ENCODE data around the gene ADGRG3.
"Not testable (repeated sequence)": the region's sequence is repeated elsewhere in the genome, so short reads cannot be mapped to it uniquely, and the experiment has no call there.

Gene ADGRG3

DNA sequence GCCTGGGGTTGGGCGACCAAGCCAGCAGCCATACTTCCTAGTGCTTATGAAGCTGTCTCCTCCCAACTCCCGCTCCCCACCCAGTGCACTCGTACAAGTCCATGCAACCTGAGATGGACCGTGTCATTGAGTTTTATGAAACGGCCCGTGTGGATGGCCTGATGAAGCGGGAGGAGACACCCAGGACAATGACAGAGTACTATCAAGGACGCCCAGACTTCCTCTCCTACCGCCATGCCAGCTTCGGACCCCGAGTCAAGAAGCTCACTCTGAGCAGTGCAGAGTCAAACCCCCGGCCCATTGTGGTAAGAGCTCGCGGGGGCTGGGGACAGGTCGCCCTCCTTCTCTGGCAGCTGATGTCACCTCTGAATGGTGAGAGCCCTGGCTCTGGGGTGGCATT lies 56.4 kb downstream of the ADGRG3 start:
- no peak for DNase-seq

- no peak for DNase-seq
Measured at GRCh38 chr16:57725151-57725550, 57.0 kb downstream of the ADGRG3 start.

DNA sequence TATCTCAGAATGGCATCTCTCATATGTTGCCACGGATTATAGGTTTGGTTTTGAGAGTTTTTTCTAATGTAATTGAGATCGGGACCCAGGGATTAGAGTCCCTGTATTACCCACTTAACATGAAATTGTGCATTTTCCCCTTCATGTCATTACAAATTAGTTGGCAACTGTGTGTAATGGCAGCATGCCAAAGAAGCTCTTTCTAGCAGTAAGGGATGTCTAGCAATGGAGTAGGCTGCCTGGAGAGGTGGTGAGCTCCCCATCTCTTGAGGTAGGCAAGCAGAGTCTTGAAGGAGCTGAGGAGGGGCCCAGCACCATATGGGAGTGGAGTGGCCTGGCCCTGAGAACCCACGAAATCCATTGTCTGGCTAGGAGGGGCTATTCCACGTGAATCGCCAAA lies 57.4 kb downstream of the ADGRG3 start:
- no peak for DNase-seq

DNA sequence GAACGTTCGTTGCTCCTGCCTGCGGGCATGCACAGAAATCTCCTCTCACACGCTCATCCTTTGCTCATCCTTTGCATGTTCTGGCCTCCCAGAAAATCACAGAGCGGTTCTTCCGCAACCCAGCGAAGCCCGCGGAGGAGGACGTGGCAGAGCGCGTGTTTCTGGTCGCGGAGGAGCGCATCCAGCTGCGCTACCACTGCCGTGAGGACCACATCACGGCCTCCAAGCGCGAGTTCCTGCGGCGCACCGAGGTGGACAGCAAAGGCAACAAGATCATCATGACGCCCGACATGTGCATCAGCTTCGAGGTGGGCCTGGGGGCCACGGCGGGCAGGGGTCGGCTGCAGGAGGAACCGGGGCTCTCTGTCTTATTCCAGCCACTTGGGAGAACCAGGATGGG lies 57.9 kb downstream of the ADGRG3 start:
- no peak for DNase-seq

DNA sequence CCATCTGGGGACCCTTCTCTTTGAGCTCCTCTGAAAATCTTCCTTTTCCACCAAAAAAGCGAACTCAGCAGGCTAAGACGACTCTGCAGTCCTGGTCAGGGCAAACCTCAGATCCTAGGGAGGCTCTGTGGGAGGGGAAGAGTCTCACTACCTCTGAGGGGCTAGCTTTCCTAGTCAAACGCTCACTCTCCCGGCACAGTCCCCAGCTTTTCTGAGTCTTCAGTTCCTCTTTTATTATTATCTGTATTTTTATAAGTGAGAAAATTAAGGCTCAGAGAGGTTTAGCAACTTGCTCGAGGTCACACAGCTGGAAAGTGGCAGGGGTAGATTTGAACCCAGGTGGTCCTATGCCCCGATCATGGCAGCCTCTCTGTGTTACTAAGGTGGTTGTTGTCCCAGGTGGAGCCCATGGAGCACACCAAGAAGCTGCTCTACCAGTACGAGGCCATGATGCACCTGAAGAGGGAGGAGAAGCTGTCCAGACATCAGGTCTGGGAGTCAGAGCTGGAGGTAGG lies 58.4 kb downstream of the ADGRG3 start:
- no peak for DNase-seq

DNA sequence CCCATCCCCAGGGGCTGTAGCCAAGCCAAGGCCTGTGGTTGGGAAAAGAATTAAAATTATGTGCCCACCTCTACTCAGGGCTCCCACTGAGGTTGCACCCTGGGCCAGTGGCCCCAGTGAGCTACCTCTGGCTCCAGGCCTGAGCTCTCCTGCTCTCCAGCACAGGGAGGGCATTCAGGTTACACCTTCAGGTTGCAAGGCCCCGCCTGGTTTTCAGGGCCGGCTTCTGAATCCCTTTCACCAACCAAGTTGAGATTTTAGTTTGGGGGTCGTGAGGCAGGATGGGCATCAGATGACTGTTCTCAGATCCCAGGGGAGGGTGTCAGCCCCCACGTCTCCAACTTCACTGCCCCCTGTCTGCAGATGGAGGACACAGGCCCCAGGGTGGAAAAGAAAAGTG lies 59.5 kb downstream of the ADGRG3 start:
- DNase-seq: no peak

DNA sequence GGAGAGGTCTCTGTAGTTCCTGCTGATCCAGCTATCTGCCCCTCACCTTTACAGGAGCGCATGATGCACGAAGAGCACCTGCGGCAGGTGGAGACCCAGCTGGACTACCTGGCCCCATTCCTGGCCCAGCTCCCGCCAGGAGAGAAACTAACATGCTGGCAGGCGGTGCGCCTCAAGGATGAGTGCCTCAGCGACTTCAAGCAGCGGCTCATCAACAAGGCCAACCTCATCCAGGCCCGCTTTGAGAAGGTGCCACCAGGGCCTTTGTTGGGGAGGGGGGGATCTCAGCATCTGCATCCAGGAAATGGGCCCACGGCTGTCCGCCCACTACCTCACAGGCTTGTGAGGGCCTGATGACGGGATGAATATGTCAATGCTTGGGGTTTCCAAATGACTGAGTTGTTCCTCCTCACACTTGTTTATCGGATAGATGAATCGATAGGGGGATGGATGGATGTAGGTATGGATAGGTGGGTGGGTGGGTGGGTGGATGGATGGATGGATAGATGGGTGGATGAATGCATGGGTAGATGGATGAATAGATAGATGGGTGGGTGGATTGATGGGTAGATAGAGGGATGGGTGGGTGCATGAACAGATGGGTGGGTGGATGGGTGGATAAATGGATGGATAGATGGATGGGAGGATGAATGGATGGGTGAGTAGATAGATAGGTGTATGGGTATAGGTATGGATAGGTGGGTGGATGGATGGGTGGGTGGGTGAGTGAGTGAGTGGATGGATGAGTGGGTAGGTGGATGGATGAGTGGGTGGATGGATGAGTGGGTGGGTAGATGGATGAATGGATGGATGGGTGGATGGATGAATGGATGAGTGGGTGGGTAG lies 60.5 kb downstream of the ADGRG3 start:
- no peak for DNase-seq

DNA sequence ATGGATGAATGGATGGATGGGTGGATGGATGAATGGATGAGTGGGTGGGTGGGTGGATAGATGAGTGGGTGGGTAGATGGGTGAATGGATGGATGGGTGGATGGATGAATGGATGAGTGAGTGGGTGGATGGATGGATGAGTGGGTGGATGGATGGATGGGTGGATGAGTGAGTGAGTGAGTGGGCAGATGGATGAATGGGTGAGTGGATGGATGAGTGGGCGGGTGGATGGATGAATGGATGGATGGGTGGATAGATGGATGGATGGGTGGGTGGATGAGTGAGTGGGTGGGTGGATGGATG lies 61.0 kb downstream of the ADGRG3 start:
- DNase-seq: no peak

DNA sequence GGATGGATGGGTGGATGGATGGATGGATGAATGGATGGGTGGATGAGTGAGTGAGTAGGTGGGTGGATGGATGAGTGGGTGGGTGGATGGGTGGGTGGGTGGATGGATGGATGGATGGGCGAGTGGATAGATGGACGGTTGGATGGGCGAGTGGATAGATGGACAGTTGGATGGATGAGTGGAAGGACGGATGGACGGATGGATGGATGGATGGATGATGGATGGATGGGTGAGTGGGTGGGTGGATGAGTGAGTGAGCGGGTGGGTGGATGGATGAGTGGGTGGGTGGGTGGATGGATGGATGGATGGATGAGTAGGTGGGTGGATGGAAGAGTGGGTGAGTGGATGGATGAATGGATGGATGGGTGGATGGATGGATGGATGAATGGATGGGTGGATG lies 61.7 kb downstream of the ADGRG3 start:
- not testable (repeated sequence) for DNase-seq

- DNase-seq: no peak
Measured at GRCh38 chr16:57730771-57731730, 62.9 kb downstream of the ADGRG3 start.

GRCh38 chr16:57732037-57732436 lies 63.9 kb downstream of the ADGRG3 start:
- DNase-seq: no peak

DNA sequence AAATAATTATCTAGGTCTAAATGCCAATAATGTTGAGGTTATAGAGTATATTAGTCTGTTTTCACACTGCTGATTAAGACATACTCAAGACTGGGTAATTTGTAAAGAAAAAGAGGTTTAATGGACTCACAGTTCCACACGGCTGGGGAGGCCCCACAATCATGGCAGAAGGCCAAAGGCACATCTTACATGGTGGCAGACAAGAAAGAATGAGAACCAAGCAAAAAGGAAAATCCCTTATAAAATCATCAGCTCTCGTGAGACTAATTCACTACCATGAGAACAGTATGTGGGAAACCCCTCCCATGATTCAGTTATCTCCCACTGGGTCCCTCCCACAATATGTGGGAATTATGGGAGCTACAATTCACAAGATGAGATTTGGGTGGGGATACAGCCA lies 64.6 kb downstream of the ADGRG3 start:
- DNase-seq: no peak

DNA sequence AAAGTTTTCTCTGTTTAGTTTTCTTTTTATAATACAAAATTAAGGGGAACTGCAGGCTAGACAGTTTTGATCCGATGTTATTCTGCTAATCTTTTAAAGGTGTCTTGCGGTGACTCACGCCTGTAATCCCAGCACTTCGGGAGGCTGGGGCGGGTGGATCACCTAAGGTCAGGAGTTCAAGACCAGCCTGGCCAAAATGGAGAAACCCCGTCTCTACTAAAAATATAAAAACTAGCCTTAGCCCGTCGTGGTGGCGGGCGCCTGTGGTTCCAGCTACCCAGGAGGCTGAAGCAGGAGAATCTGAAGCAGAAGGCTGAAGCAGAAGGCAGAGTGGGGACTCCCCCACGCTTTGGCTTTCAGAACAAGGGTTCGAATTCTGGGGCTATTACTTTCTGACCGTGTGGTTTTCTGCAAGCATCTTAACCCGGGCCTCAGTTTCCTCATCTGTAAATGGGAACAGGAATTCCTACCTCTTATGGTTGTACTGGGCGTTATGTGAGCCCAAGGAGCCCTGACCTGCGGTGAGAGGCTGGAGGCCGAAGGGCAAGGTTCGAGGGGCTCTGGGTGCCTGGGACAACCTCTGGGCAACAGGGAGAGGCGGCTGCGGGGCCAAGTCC lies 66.3 kb downstream of the ADGRG3 start:
- no peak for DNase-seq

- peak; percentile 99 for DNase-seq
Measured at GRCh38 chr16:57734925-57735754, 67.0 kb downstream of the ADGRG3 start.

DNA sequence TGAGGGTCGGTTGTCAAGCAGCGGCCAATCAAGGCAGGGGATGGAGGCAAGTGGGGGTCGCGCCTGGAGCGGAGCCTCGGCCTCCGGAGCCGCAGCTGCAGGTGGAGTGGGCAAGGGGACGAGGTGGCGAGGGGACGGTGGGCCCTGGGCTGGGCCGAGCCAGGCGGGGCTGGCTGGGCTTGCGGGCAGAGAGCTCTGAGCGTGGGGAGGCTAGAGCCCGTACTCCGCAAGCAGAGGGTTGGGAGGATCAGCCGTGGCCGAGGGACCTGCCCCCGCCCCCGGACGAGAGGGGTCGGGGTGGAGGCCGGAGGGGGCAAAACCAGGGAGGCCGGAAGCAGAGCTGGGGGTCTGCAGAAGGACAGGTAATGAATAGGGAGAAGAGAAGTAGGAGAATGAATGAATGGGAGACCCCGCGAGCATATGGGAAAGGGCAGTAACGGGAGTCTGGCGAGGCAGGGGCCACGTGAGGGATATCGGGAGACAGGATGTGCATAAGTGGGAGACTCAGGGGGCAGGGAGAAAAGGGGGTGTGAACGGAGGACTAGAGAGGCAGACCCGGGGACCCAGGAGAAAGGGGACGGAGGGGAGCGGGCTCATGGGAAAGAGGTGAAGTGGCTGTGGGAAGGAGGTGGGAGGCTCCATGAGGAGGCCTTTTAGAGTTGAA lies 67.8 kb downstream of the ADGRG3 start, which contains the start of gene KATNB1:
Gene KATNB1, plus strand, starts transcription at position 16 of the 664 bp plus-strand sequence. CDS start 1,474 bp downstream, outside the sequence.
- DNase-seq: no peak

DNA sequence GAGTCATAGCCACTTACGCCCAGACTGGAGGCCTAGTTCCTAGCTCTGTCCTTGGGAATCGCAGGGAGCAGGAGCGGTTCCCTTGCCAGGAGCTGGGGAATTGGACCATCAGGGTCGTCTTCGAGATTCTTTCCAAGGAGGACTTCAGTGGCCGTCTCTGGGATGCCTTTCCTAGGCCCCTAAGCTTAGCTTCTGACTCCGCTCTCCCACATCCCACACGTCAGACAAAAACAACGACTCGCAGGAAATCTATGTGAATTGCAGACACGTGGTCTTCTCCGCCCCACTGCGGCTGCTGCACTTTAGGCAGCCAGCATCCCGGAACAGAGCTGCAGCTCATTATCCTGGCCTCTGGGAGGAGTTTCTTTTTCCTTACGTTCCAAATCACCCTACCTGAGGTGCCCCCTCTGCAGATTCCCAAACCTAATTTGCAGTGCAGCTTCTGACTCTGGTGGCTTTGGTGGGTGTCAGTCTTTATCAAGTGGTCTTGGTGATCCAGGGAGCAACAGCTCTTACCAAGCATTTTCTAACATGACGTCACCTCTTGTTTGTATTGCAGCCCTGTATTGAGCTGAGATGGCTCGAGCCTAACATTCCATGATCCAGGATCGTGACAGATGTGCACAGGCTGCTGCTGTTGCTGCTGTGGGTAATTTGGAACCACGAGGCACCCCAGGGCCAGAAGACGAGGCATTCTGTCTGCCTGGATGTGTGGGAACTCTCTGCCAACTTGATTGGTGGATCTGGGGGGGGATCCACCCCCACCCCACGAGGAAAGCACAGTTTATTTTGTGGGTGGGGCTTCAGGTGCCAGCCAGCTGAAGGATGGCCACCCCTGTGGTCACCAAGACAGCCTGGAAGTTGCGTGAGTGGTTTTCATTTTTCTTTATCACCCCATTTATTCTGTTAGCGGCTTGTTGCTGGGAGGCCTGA lies 68.6 kb downstream of the ADGRG3 start:
- peak; percentile 57 for DNase-seq

DNA sequence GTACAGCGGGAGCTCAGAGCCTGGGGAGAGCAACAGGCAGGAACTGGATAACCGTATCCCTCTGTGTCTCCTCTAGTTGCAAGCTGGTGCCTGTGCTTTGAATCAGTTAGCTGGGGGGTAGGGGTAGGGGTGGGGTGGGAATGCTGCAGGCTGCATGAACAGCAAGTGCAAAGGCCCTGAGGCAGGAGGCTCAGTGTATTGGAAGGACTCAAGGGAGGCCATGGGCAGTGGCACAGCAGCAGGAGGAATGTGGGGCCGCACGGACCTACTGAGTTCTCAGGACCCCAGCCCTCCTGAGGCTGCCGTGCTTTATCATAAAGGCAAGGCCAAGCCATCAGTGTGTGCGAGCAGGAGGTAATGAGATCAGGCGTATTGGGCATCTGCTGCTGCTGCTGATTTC lies 70.7 kb downstream of the ADGRG3 start:
- no peak for DNase-seq

Data from CD4-positive, alpha-beta T cell treated with Interleukin-12 subunit alpha and Interleukin-12 subunit beta, for 1 hour (primary cell).